SH-SY5Y (cell line): ENCODE data around the gene ZCWPW2.

Source experiments
- GATA2 ChIP-seq: IDR thresholded peaks from 2 replicates; pipeline ENCODE4 v1.6.1; 2011; ENCODE audit warnings: mild to moderate bottlenecking, low read depth, low read length
- GATA3 ChIP-seq: IDR thresholded peaks from 2 replicates; pipeline ENCODE4 v1.6.1; 2011; ENCODE audit warnings: low read depth, mild to moderate bottlenecking, low read length, moderate library complexity

DNA sequence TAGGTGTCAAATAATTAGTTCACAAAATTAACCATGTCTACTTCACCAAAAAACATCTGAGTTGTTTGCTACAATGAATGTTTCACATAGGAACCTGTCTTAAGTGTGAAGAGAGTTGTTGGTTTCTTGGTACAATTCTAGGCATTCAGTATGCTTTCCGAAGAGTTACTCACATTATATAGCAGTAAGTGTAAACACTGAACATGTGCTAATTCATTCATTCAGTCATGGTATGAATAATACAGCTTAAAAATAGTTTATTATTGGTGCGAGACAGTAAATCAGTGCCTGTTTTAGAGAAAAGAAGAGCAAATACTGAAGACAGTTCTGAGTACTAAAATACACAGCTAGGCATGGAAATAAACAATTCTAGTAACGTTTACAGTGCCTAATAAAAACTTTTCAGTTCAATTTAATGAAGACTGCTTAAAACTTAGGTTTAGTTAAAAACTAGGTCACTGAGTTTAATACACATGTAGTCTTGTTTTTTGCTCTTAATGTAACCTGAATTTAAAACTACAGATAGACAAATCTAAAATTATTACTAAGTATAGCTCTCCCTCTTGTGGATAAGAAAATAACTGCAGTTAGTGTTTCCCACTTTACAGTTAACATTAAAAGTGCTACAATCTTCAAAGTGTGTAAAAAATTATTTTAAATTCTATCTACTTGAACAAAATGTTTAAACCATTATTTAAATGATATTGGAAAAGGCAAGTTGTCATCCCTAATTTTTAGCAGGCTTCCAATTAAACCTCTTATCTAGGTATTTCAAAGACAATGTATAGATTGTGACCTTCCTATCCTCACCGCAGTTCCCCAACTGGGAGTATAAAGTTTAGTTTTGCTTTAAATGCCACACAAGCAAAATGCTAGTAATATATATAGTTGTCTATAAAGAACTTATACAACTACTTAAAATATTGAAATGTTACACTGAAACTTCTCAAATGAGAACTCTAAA lies 20.1 kb upstream of the ZCWPW2 start:
- no peak for TF ChIP-seq GATA2
- no peak for TF ChIP-seq GATA3
